ENCODE data around the gene WDR53. TPM values are rescaled to one million over a fixed set of nuclear protein-coding genes. Genes with fewer than 3 reads are reported as not detected.
"Not testable (repeated sequence)": the region's sequence is repeated elsewhere in the genome, so short reads cannot be mapped to it uniquely, and the experiment has no call there.

Gene WDR53
- total and polyA plus RNA-seq, 2 donors (not counting 3 experiments of a cell fraction or from before 2014, with no cell fraction given): 5.2 to 13.0 TPM

DNA sequence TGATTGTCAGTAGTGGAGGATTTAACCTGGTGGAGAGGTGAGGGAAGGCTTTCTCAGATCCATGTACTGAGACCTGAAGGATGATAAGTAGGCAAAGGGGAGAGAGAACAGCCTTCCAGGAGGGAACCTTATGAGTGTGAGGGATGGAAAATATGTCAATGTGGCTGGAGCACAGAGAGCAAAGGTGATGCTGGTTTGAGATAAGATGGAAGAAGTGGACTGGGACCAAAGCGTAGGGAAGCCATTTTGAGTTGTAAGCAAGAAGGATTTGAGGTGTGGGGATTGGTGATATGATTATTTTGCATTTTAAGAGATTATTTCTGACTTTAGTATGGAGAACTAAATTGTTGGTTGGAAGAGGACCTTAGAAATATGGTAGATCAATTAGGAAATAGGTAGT, 4.0 kb upstream of the WDR53 start:
- BruUV-seq (replicated peaks): no TSS peak
- no peaks in the 10 kb centered on the region for H3K9me1 ChIP-seq (replicated peaks; ENCODE audit: control insufficient read depth, extremely low read depth, insufficient read depth, low read length)
- H3K4me2 ChIP-seq (ENCODE audit: insufficient read depth, low read length): no peak overlapping the region
- dilution Hi-C loops (cut with MboI; ENCODE audit: extremely low pct_ligation_motif_present, low sequenced_read_pairs): no loop called here
- H3K4me1 ChIP-seq (ENCODE audit: control insufficient read depth, extremely low read depth, insufficient read depth, low read length): peaks cover 13% of the 10 kb centered on the region
- TF ChIP-seq JUN (IDR thresholded peaks at IDR 0.05; ENCODE audit: borderline replicate concordance, insufficient read depth, insufficient read length, low read depth) (no peak), GATA2 (IDR thresholded peaks at IDR 0.05; ENCODE audit: insufficient read depth, insufficient read length, low read depth, low read length) (no peak), POLR2A (IDR thresholded peaks at IDR 0.05; ENCODE audit: low read depth, low read length) (no peak), CTCF (IDR thresholded peaks at IDR 0.05; ENCODE audit: extremely low read depth in 1 of 2, insufficient read depth in 1 of 2, low read depth in 1 of 2, low read length in 2 of 2) (no peak), POLR2AphosphoS5 (IDR thresholded peaks at IDR 0.05; ENCODE audit: insufficient read depth, low read depth, low read length) (no peak), FOS (IDR thresholded peaks at IDR 0.05; ENCODE audit: borderline replicate concordance, insufficient read depth, low read length) (no peak), MYC (IDR thresholded peaks at IDR 0.05; ENCODE audit: low read depth, low read length) (no peak)
- TF ChIP-seq, protein P1, sequence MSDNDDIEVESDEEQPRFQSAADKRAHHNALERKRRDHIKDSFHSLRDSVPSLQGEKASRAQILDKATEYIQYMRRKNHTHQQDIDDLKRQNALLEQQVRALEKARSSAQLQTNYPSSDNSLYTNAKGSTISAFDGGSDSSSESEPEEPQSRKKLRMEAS (IDR thresholded peaks at IDR 0.05; ENCODE audit: insufficient read depth, insufficient read length): no peak
- H3K9ac ChIP-seq (replicated peaks; ENCODE audit: extremely low read depth, insufficient read depth, low read length): no peak overlapping the region
- H3K4me3 ChIP-seq (replicated peaks in 1 of 3; ENCODE audit: insufficient read depth in 1 of 3, low read depth in 1 of 3, low read length in 3 of 3): no peak overlapping the region
- no peaks in the 10 kb centered on the region for H3K9me3 ChIP-seq (replicated peaks; ENCODE audit: control insufficient read depth, insufficient read depth, low read length)
- no peak overlapping the region for H2AFZ ChIP-seq (ENCODE audit: low read depth, low read length)
- POLR2A ChIA-PET: no interaction called here
- no peaks in the 10 kb centered on the region for H4K20me1 ChIP-seq (replicated peaks; ENCODE audit: control insufficient read depth, extremely low read depth, insufficient read depth, low read length)
- CTCF ChIA-PET: interaction anchor here (1.0 to 1.5 kb wide), 3 partner anchors 9 to 136 kb away, joined by 3 to 5 read pairs (median 3); no protein-coding TSS in a partner anchor
- FAIRE-seq: no peak
- DNase-seq (ENCODE audit: low read depth, low spot score): no peak
- H3K79me2 ChIP-seq (ENCODE audit: control insufficient read depth, insufficient read depth, low read length): peaks cover 68% of the 10 kb centered on the region
- no peaks in the 10 kb centered on the region for H3K27me3 ChIP-seq (ENCODE audit: control insufficient read depth in 2 of 2, insufficient read depth in 2 of 2, low read length in 2 of 2)
- intact Hi-C loops (cut with micrococcal nuclease): no loop called here
- H3K27ac ChIP-seq (ENCODE audit: insufficient read depth, low read depth, low read length): no peak overlapping the region
- H3K36me3 ChIP-seq (ENCODE audit: control insufficient read depth in 2 of 2, extremely low read depth in 1 of 2, insufficient read depth in 2 of 2, low read length in 2 of 2): no peaks in the 10 kb centered on the region

DNA sequence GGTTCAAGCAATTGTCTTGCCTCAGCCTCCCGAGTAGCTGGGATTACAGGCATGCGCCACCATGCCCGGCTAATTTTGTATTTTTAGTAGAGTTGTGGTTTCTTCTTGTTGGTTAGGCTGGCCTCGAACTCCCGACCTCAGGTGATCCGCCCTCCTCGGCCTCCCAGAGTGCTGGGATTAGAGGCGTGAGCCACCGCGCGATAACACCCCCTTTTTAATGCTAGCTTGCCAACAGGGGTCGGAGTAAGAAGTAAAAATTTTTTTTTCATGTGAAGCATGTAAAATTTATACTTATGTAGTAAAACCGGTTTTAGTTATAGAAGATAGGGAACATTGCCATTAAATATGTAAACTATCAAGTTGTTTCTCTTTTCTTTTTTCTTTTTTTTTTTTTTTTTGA, 2.0 kb upstream of the WDR53 start:
- intact Hi-C loops (cut with micrococcal nuclease); H3K9me3 ChIP-seq (replicated peaks; ENCODE audit: control insufficient read depth, insufficient read depth, low read length); H3K36me3 ChIP-seq (ENCODE audit: control insufficient read depth in 2 of 2, extremely low read depth in 1 of 2, insufficient read depth in 2 of 2, low read length in 2 of 2); H3K9ac ChIP-seq (replicated peaks; ENCODE audit: extremely low read depth, insufficient read depth, low read length); FAIRE-seq; H2AFZ ChIP-seq (ENCODE audit: low read depth, low read length); H3K4me2 ChIP-seq (ENCODE audit: insufficient read depth, low read length); POLR2A ChIA-PET; H3K27me3 ChIP-seq (ENCODE audit: control insufficient read depth in 2 of 2, insufficient read depth in 2 of 2, low read length in 2 of 2); DNase-seq (ENCODE audit: low read depth, low spot score); CTCF ChIA-PET; H3K4me3 ChIP-seq (replicated peaks in 1 of 3; ENCODE audit: insufficient read depth in 1 of 3, low read depth in 1 of 3, low read length in 3 of 3); dilution Hi-C loops (cut with MboI; ENCODE audit: extremely low pct_ligation_motif_present, low sequenced_read_pairs); H3K9me1 ChIP-seq (replicated peaks; ENCODE audit: control insufficient read depth, extremely low read depth, insufficient read depth, low read length); H3K27ac ChIP-seq (ENCODE audit: insufficient read depth, low read depth, low read length); BruUV-seq (replicated peaks); H4K20me1 ChIP-seq (replicated peaks; ENCODE audit: control insufficient read depth, extremely low read depth, insufficient read depth, low read length): not testable (repeated sequence)
- Histone ChIP-seq H3K79me2 (ENCODE audit: control insufficient read depth, insufficient read depth, low read length) (peaks cover 60% of the 10 kb centered on the region), H3K4me1 (ENCODE audit: control insufficient read depth, extremely low read depth, insufficient read depth, low read length) (peaks cover 15% of the 10 kb centered on the region)

All from endothelial cell of umbilical vein (primary cell).